HG02763 (cell line): ENCODE measurements around the gene TTYH3.

ENCODE experiments used
- ATAC-seq: cut with Tn5 transposase; IDR thresholded peaks from one replicate; pipeline ENCODE4 v1.9.1; 2021; ENCODE audit warnings: mild to moderate bottlenecking, moderate library complexity; ENCODE audit not compliant: unreplicated experiment

Gene TTYH3

GRCh38 chr7:2634267-2635145 is 2.7 kb downstream of the TTYH3 start:
- ATAC-seq = no peak

DNA sequence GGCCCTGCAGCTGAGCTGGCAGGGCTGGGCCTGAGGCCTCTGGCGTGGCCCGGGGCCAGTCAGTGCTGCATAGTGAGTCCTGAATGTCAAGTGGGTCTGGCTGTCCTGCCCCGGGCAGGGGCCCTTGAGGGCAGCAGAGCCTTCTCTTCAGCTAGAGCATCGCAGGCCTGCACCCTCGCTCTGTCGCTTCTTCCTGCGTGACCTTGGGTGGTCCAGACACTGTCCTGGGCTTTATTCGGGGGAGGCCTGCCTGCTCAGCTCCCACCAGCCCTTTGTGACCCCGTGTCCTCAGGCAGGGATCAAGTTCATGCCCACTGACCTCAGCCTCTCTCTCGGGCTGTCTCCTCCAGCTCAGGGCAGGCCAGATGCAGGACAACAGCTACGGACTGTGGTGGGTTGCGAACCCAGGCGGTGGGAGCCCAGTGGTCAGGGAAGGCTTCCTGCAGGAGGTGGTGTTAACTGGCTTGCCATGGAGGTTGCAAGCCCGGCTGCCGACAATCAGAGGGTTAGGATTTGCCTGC is 3.4 kb downstream of the TTYH3 start:
- ATAC-seq = no peak

- ATAC-seq = no peak
Observed at GRCh38 chr7:2635810-2636701, 4.3 kb downstream of the TTYH3 start.

GRCh38 chr7:2637066-2637471 is 5.3 kb downstream of the TTYH3 start:
- no peak for ATAC-seq

- ATAC-seq = no peak
Observed at GRCh38 chr7:2637505-2638223, 5.9 kb downstream of the TTYH3 start.

DNA sequence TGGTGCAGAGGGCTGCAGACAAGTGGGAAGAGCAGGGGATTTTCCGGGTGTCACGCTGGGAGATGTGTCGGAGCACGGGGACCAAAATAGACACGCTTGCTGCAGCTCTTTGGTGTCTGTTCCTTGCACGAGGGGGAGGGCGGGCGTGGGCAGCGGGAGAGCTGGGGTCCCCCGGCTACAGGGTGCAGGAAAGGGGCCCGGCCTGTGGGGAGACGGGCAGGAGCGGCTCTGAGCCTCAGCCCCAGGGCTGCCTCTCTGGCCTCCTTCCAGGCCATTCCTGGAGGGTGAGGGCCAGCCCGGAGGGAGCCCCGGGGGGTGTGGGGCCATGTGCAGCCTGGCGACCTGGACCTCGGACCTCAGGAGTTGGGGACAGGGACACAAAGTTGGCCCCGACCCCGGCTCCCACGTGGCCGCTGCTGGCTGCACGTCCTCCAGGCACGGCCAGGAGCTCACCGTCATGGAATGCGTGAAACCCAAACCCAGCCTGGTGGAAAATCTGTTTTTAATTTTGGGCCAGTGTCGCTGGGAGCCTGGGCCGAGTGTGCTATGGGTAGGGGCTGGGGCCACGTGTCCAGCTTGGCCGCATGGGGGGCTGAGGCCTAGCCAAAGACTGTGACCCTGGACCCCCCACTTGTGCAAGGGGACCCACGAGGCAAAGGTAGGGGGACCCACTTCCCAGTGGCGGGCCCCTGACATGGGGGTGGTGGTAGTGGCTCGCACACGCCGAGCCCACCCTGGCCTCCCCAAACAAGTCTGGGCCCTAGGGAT is 6.6 kb downstream of the TTYH3 start:
- no peak for ATAC-seq

DNA sequence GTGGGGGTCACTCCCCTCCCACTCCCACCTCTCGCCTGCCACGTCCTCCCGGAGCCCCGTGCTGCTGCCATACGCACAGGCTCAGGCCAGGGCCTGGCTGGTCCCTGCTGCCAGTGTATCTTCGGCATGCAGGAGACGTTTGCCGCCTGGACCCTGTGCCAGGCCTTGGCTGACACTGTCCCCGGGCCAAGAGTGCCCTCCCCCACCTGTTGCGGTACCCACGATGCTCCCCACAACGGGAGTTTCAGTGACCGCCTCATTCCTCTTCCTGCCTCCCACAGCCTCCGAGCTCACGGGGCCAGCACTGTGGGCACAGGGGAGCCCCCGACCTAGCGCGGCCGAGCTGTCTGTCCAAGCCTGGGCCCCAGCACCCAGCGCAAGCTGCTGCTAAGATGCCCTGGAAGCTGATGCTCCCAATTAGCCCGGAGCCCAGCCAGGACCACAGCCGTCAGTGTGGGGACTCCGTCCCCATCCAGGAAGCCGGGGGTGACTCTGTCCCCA is 7.4 kb downstream of the TTYH3 start:
- no peak for ATAC-seq

DNA sequence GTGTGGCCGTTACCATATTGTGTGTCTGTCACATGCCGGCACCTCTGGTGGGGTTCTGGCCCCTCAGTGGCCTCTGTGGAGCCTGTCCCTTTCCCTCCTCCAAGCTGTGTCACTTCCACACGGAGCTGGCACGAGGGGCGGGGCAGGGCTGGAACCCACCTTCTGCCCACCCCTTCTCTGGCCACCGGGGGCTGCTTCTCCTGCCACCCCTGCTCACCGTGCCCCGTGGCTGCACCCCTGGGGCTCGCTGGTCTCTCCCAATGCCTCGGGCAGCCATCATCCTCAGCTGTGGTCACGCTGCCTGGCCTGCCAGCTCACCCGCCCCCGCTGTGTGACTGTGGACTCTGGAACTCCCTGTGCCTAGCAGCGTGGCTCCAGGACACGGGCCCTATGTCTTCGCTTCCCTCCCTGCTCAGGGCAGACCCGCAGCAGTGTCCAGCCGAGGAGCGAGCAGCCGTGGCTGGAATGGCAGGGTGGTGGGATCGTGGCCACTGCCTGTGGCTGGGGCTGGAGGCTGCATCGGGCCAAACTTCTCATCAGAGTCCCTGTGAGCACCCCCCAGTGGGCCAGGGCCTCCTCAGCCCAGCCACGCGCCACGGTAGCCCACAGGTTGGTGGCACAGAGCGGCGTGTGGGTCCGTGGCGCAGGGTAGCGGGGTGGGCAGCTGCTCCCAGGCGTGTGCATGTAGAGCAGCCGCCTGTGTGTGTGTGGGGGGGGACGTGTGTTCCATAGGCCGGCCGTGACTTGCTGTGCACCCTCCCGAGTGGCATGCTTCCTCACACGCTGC is 8.1 kb downstream of the TTYH3 start:
- ATAC-seq = no peak

DNA sequence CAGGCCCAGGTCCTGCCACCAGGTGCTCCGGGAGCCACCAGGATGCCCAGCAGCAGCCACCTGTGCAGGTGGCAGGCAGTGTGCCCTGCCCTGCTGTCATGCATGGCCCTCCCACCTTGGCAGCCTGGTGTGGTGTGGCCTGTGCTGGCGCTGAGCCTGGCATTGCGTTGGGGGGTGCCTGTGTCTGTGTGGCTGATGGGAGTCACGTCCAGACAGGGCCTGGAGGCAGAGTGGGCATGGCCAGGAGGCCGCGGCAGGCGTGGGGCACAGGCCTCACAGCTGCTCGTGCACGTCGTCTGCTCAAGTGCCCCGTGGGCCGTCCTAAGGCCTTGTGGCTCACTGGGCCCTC is 8.7 kb downstream of the TTYH3 start:
- no peak for ATAC-seq

- no peak for ATAC-seq
Observed at GRCh38 chr7:2640846-2641316, 9.1 kb downstream of the TTYH3 start.

GRCh38 chr7:2641406-2642393 is 9.9 kb downstream of the TTYH3 start:
- ATAC-seq = no peak

DNA sequence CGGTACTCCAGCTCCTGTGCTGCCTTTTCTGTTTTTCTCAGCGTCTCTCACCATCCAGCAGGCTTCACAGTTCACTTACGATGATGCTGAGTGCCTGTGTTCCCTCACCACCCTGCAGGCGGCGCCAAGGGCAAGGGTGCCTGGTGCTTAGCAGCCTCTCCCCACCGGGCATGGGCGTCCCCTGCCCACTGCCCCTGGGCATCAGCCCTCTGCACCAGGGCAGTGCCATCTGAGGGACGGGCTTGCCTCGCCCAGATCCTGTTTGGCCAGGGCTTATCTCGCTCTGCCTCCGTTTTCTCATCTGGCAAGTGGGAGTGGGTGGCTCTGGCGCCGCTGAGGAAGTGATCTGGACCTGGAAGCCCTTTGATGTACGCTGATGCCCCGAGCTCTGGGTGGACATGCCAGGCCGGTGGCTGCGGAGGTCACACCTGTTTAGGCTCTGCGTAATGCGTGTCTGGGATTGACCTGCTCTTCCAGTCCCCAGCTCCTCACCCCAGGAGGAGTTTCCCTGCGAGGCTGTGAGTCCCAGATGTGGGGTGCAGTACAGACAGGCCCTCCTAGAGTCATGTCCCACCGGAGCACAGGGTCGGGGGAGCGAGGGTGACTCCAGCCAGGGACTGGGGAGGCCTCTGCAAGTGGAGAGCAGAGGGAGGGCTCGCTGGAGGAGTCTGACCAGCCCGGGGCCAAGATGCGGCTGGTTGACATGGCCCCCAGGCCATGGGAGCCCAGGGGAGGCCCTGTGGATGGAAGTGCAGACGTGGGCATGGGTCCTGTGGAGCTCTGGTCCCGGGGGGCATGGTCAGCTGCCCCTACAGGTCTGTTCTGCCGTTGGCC is 11.8 kb downstream of the TTYH3 start:
- ATAC-seq = no peak

- ATAC-seq = no peak
Observed at GRCh38 chr7:2644220-2644561, 12.4 kb downstream of the TTYH3 start.

DNA sequence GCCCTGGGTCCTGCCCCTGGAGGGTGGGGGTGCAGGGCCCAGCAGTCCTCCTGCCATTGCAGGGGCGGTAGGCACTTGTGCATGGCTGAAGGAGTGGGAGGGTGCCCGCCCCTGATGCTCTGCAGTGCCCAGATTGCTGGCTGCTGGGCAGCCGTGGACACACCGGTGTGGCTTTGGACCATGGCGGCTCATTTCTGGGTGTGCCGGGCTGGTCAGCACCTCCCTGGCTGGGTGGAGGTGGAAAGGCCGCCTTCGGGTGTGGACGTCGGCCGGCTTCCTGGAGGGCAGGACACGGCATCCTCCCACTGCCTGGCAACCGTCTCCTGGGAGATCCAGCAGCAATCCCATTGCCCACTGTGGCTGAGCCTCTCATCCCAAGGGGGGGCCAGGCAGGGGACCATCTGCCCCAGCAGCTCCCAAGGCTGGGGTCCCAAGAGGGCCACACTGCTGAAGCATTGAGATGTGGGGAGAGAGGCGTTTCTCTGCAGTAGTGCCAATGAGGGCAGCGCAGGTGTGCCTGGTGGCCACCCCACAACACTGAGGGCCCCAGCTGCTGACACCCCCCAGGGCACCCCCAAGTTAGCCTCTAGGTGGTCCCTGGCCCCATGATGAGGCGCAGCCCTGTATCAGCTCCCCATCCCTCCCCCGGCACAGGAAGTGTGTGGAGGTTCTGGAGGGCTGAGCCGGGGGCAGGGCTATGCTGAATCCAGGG is 12.9 kb downstream of the TTYH3 start:
- no peak for ATAC-seq

GRCh38 chr7:2645274-2645868 is 13.6 kb downstream of the TTYH3 start:
- ATAC-seq = no peak

DNA sequence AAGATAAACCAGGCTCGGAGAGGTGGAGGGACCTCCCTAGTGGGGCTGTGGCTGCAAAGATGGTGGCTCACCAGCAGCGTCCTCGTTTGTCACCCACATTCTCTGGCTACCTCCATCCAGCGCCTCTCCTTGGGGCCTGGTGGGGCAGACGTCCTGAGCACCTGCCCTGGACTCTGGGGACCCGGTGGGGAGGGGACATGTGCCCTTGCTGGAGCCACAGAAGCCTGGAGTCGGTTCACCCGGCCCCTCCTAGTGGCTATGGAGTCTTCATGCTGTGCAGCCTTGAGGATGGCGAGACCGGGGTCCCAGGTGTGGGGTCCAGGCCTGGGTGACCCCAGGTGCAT is 14.5 kb downstream of the TTYH3 start:
- no peak for ATAC-seq
